GM18858 (cell line): ENCODE data around the gene SOX15.
"Not testable (repeated sequence)": the region's sequence is repeated elsewhere in the genome, so short reads cannot be mapped to it uniquely, and the experiment has no call there.

ENCODE experiments used
- ATAC-seq: cut with Tn5 transposase; IDR thresholded peaks from one replicate; pipeline ENCODE4 v1.9.1; 2021; ENCODE audit not compliant: unreplicated experiment

SOX15 gene

GRCh38 chr17:7589891-7590691, at the start of gene SOX15:
SOX15 (minus strand) TSS chr17:7590094; CDS start chr17:7589676, 418 bp downstream.
- ATAC-seq = no peak

- no peak for ATAC-seq
Observed at GRCh38 chr17:7636163-7636562, 46.3 kb upstream of the SOX15 start.

DNA sequence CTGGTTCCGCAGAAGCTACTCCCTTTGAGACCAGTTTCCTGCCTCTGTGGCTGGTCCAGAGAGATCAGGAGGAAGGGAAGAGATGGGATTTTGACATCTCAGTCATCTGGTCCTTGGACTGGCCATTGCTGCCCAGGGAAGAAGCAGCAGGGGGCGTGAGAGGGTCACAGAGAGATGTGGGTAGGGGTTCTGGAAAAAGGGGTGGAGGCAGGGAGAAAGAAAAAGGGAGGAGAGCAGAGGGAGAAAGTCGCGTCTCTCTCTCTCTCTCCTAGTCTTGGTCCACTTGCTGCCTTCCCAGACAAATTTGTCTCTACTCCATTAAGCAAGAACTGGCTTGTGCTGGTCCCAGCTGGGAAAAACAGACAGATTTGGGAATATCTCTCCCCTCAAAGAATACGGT, 44.5 kb upstream of the SOX15 start:
- ATAC-seq = no peak

DNA sequence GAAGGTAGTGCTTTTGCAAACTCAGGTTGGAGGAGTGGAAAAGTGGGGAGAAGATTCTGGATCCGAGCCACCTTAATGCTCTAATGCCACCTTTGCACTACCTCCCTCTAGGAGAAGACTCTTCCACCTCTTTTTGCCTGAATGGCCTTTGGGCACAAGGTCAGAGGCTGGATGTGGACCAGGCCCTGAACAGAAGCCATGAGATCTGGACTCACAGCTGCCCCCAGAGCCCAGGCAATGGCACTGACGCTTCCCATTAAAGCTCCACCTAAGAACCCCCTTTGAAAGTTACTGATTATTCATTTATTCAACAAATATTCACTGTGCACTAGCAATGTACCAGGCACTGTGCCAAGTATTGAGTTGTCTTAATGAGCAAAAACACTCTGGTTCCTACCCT, 43.2 kb upstream of the SOX15 start:
- ATAC-seq = no peak

- ATAC-seq = no peak
Observed at GRCh38 chr17:7632492-7632894, 42.6 kb upstream of the SOX15 start.

DNA sequence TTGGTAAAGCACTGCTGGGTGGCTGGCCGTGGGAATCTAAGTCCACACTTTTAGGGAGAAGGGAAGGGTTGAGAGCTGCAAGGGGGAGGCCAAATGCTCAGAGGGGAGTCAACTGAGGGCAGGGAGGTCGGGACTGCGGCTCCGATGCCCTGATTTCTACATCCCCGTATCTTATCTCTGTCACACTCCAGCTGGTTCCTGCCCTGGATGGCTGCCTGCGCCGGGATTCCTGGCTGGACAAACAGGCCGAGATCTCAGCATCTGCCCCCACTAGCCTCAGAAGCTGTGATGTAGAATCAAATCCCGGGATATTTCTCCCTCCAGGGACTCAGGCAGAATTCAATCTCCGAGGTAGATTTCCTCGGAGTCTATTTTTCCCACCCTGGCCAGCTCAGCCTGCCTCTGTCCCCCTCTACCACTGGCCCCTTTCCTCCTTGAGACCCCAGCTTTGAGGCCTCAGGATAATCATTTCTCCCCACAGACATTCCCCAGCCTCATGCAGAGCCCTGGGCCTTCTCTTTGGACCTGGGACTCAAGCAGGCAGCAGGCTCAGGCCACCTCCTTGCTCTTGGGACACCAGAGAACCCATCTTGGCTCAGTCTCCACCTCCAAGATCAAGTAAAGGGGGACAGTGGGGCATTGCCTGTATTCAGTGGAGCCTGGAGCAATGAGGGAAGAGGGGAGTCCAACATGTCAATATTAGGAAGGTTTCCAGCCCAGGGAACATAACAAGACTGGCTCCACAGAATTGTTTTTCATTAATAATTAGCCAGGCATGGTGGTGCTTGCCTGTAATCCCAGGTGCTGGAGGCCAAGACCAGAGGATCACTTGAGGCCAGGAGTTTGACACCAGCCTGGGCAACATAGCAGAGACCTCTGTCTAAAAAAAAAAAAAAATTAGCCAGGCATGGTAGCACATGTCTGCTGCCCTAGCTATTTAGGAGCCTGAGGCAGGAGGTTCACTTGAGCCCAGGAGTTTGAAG, 41.8 kb upstream of the SOX15 start:
- ATAC-seq = no peak

DNA sequence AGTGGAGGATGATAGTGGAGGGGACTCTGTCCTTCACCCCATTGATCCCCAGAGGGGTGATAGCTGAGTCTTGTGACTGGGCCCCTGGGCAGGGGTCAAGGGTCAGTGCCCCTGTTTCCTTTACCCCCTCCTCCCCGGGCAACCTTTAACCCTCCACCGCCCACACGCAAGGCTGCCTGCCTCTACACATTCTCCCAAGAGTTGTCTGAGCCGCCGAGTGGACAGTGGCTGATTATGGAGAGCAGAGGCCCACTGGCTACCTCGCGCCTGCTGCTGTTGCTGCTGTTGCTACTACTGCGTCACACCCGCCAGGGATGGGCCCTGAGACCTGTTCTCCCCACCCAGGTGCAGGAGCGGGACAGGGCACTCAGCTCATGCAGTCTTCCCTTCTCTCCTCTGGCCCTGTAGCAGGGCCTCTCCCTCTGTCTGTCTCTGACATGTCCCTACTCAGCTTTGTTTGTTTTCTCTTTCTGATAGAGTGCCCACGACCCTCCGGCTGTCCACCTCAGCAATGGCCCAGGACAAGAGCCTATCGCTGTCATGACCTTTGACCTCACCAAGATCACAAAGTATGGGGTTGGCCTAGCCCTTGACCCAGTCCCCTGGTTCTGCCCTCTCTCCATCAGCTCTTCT, 40.2 kb upstream of the SOX15 start, which contains the start of gene SHBG:
TSS of gene SHBG (plus strand) at position 197 of the 633 bp plus-strand sequence. CDS start at position 235, 38 bp downstream.
- no peak for ATAC-seq

DNA sequence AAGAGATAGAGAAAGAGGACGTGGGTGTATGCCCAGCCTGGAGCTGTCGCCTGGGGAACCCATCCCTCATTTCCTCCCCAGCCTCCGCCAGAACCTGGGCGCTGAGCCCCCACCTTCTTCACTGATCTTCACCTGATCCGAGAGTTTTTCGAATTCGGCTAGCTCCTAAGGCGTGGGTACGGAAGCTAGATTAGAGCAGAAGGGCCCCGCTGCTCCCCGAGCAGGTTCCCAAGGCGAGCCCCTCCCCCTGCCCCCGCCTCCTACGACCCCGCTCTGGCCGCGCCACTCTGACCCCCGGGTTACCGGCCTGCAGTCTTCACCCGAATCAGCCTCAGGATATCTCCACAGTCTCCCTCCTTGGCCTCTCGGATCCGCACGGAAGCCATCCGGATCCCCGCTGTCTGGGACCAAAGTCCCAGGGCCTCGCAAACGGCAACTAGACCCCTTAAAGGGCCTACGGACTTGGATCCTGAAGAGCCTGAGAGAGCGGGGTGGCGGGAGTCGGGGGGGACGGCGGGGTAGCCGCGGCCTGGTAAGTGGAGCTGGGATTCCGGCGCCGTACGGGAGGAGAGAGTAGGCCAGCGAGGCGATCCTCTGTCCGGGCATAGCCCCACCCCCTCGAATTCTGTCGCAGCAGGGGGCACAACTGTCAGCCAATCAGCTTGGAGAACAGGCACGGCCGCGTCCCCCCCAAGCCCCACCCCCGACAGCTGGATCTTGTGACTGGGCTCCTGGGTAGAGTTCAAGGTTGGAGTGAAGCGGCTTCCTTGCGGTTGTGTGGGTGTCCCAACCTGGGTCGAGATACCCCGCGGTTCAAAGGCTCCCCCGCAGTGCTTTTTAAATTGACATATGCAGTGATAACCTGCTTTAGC, 37.6 kb upstream of the SOX15 start, which contains the start of gene SAT2:
TSS of gene SAT2 (minus strand) at position 572 of the 872 bp plus-strand sequence. CDS start at position 386, 186 bp downstream.
- no peak for ATAC-seq

DNA sequence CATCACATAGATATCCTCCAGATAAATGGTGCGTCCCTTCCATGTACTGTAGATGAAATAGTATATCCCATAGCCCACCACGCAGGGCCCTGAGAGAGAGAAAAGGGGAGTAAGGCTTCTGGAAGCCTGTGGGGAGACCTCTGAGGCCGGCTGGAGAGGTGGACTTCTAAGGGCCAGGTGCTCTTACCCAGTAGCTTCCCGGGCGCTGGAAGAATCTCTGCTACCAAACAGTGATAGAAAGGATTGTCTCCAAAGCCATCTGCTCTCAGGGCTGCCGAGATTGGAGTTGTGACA, 37.0 kb upstream of the SOX15 start:
- ATAC-seq = no peak

GRCh38 chr17:7626307-7626706, 36.4 kb upstream of the SOX15 start:
- no peak for ATAC-seq

DNA sequence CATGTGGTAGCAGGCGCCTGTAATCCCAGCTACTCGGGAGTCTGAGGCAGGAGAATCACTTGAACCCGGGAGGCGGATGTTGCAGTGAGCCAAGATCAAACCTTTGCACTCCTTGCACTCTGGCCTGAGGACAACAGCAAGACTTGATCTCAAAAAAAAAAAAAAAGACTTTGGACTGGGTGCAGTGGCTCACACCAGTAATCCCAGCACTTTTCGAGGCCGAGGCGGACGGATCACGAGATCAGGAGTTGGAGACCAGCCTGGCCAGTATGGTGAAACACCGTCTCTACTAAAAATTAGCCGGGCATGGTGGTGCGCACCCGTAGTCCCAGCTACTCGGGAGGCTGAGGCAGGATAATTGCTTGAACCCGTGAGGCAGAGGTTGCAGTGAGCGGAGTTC, 35.9 kb upstream of the SOX15 start:
- not testable (repeated sequence) for ATAC-seq

DNA sequence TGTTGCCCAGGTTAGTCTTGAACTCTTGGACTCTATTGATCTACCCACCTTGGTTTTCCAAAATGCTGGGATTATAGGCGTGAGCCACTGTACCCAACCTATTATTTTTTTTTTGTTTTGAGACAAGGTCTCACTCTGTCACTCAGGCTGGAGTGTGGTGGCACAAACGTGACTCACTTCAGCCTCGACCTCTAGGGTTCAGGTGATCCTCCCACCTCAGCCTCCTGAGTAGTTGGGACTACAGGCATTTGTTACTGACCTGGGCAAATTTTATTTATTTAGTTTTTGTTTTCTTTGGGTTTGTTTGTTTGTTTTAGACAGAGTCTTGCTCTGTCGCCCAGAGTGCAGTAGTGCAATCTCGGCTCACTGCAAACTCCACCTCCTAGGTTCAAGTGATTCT, 33.8 kb upstream of the SOX15 start:
- ATAC-seq = no peak

GRCh38 chr17:7620835-7621234, 30.9 kb upstream of the SOX15 start:
- no peak for ATAC-seq

- ATAC-seq = no peak
Observed at GRCh38 chr17:7618608-7619007, 28.7 kb upstream of the SOX15 start.

DNA sequence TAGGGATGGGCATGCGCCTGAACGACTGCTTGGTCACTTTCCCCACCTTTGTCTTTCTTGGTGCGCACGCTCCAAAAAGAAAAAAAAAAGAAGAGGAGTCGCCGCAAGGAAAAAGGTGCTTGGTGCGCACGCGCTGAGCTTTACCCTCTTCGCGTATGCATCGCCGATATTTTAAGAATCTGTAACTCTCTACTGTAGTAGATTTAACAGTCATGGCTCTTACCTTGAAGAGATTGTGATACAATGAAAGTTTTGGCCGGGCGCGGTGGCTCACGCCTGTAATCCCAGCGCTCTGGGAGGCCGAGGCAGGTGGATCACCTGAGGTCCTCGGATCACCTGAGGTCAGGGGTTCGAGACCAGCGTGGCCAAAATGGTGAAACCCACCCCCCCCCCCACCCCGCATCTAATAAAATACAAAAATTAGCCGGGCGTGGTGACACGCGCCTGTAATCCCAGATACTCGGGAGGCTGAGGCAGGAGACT, 25.4 kb upstream of the SOX15 start:
- no peak for ATAC-seq

DNA sequence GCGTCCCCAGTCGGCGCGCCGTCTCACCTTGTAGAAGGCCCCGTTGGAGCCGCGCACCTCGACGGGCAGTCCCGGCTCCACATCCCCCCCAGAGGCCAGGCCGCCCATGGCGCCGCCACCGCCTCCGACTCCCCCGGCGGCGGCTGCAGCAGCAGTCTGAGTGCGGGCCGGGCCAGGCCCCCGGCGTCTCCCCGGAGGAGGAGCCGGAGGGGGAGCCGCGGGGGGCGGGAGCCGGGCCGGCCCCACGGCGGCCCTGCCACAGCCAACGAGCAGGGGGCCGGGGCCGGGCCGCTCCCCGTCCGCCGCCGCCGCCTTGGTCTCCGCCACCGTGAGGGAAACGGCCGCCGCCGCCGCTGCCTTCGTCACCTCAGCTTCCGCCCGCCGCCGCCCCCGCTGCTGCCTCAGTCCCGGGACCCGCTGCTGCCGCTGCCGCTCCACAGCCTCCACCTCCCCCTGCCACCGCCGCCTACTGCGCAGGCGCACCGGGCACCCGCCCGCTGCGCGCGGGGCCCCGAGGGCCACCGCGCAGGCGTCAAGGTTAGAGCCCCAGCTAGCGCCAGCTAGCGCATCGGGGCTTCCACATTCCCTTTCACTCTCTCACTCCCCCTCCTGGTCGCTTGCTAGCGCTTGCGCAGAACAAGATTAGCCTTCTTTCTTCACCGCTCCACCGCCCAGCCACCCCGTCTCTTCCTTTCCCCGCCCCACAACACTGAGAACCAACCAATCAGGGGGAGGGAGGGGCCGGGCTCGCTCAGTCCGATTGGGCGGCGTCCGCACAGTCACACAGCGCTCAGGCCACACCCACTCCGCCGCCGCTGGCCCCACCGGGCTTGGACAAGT, 24.8 kb upstream of the SOX15 start, which contains the start of gene FXR2:
TSS of gene FXR2 (minus strand) at position 473 of the 840 bp plus-strand sequence. CDS start at position 108, 365 bp downstream.
- peak; percentile 76 for ATAC-seq

DNA sequence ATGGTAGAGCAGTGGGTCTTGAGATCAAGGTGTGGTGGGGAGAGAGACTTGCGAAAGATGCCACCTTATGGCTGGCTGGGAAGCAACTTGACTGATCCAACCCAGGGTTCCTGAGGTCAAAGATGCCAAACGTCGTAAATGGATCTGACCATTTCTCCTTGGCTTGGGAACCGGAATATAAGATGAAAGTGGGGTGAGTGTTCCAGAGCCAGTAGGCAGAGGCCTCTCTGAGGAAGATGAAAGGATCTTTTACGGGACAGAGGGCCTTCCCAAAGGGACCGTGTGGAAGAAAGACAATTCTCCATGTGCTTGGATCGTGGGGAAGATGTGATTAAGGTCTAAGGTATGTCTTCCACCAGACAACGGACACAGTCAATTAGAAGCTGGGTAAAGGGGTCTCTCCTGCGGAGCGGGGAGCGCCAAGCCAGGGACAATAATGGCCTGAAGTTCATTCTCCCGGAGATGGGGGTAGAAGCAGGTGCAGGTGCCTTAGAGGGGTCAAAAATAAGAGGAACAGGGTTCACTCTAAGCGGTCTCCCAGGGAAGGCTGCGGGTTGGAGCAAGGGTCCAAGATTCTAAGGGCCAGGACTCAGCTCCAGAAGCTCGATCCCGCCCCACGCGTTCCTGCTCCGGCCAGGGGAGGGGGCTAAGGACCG, 24.0 kb upstream of the SOX15 start:
- no peak for ATAC-seq

DNA sequence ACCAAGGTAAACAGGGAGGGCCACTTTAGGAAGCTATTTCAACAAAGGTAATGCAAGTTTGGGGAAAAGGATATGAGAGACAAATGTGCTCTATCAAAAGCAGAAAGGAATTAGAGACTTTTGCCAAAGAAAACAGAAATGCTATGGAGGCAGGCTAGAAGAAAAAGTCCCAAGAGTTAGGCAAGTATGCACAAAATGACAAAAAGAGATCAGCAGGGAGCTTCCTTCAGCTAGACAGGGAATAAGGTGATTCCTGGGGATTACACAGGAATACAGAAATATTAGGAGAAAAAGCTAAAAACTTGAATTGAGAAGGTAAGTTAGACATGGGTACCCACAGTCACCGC, 22.4 kb upstream of the SOX15 start:
- ATAC-seq = no peak
